Fibroblast of skin of abdomen (primary cell): Measurements from ENCODE around the gene POLN.
"Not testable (repeated sequence)": the region's sequence is repeated elsewhere in the genome, so short reads cannot be mapped to it uniquely, and the experiment has no call there.

Experiments used
- DNase-seq: peaks from one replicate; pipeline ENCODE4 v3.0.0-alpha.2; 2013

POLN gene

DNA sequence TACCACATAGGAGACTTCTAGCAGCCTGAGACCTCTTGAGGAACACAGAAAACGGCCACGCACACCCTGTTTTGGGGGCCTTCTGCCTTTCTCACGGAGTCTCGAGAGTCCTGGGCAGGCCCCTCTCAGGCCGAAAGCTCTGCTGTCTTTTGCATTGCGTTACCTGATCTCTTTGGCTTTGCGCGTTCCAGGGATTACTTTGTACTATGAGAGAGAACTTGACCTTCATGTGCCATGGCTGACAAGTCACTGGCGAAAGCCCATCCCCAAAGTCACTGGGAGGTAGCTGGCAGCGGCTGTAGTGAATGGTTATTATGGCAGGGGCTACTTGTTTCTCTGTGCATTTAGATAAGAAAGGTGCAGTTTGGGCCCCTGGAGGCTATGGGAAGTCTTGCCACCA is 190.8 kb downstream of the POLN start:
- no peak for DNase-seq

DNA sequence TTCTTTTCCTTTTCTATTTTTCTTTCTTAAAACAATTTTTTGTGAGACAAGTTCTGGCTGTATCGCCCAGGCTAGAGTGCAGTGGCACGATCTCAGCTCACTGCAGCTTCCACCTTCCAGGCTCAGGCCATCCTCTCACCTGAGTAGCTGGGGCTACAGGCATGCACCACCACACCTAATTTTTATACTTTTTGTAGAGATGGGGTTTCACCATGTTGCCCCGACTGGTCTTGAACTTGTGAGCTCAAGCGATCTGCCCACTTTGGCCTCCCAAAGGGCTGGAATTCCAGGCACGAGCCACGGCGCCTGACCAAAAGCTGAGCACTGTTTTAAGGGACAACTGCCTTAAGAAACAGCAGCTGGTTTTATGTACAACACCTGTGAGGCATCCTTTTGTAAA is 192.1 kb downstream of the POLN start:
- DNase-seq = no peak

DNA sequence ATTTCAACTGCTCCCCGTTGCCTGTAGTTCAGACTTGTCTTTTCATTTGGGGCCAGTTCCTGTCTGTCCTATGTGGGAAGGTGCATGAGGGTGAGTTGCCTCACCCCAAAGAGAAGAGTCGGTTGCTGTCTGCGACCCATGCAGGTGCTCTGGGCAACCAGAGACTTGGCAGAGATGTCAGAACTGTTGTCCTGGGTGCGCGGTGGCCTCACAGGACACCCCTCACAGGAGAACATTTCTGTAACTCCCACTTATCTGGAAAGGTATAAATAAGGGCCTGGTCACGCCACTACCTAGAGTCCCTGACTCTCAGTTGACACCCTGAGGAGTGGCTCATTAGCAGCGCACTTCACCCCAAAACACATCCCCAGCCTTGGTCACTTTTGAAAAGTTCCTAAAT is 192.5 kb downstream of the POLN start:
- no peak for DNase-seq

DNA sequence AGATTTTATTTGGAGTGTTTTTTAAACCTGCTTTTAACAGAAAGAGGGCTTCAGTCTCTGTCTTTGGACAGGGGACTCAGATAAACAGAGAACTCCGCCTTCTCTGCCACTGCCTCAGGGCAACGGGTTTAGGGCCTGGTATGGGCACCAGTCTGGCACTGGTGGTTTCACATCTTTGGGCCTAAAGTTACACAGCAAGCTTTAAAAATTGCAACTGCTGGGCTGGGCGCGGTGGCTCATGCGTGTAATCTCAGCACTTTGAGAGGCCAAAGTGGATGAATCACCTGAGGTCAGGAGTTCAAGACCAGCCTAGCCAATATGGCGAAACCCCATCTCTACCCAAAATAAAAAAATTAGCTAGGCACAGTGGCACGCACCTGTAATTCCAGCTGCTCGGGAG is 193.1 kb downstream of the POLN start:
- no peak for DNase-seq

DNA sequence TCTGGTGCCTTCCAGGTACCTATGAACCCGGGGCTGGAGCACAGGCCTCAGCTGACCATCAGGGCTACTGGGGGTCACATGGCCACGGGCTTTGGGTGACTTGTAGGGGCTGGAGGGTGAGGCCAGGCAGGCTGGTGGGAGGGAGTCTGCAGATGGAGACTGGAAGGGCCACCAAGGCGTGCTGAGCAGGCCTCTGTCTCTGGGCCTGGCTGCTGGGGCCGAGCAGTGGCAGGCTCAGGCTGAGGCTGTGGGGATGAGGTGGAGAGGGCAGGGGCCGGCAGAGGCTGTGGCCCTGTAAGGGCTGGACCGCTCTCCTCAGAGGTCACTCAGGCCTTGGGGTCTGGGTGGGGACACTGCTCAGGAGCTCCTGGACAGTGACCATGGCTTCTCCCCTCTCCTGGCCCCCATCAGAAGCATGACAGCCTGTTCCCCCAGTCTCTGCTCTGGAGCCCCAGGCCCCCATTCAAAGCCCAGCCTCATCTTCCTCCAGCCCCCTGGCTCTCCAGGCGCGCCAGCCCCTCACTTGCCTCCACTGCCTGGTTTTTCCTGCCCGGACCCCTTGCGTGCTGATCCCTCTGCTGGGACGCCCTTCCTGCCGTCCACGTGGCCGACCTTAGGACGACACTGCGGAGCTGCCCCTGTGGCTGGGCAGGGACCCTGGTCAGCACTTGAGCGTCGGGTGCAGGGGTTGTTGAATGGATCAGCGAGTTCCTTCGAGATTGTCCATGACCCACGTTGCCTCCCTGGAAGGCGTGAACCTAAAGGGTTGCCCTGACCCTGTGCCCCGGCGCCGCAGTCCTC is 193.9 kb downstream of the POLN start:
- no peak for DNase-seq

DNA sequence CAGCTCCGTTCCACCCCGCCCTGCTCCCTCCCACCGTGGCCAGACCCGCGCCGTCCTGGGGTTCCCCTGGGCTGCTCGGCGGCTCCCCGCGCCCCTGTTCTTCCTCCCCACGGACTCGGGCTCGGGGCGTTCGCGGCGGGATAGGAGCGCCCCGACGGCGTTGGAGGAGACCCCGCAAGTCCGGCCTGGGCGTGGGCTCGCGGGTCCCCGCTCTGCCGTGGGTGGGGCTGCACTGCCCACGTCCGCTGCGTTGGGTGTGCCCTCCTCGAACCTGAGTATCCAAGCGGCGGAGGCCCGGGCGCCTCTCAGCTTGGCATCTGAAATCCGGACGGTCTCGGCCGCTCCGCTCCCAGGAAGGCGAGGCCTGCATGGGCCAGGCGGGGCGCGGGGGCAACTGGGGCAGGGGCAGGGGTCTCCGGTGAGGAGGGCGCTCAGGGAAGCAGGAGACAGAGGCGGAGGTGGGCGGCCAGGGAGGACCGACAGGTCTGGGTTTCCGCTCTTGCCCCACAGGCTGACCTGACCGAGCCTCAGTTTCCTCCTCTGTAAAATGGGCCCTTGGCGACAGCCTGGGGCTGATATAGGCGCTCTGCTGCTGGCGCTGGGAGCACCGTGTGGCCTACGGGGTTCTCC is 194.8 kb downstream of the POLN start:
- DNase-seq = no peak

DNA sequence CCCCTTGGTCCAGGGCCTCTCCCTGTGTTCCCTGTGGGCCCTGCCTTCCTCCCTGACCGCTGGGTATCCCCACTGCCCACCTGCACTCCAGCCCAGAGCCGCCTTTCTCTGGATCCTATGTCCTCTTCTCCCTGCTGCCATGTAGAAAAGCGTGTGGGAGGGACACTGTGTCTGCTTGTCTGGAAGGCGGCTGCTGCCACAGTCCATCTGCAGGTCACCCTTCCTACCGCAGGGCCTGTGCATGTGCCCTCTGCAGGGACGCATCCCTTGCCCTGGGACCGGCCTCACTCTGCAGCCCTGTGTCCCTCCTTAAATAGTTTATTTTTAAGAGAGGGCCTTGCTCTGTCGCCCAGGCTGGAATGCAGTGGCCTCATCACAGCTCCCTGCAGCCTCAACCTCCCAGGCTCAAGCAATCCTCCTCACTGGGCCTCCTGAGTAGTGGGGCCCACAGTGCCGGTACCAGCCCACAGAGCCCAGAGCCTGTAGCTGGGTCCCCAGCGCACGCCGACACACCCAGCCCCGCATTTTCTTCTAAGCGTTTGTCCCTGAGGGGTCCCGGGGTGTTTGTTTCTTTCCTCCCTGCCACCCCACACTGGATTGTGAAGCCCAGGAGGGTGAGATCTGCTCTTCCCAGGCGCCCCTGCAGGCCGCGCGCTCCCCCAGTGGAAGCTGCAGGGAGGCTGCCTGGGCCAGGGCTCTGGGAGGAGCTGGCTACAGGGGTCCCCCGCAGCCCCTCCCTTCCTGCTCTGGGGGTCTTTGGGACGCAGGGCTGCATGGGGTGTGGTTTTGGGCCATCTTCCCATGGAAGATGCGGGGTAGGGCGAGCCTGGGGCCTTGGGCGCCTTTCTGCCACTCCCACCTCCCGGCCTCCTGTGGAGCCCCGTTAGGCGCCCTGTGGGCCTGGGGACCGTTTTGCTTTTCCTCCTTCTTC is 195.6 kb downstream of the POLN start:
- DNase-seq = no peak

DNA sequence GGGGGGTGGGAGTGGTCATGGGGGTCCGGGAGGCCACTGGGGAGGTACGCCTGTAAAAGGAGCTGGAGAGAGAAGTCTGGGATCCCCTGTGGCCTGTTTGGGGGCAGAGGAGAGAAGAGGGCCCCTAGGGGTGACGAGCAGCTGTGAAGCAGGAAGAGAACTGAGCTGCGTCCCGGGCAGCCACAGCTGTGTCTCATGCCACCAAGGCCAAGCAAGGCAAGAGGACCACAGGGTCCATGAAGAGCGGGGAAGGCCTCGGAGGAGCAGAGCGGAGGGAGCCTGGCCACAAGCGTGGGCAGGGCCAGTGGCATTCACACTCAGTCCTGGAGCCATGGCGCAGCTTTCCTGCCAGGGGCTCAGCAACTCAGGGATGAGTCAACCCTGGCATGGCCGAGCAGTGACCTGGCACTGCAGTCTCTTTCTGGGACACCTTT is 196.4 kb downstream of the POLN start:
- no peak for DNase-seq

DNA sequence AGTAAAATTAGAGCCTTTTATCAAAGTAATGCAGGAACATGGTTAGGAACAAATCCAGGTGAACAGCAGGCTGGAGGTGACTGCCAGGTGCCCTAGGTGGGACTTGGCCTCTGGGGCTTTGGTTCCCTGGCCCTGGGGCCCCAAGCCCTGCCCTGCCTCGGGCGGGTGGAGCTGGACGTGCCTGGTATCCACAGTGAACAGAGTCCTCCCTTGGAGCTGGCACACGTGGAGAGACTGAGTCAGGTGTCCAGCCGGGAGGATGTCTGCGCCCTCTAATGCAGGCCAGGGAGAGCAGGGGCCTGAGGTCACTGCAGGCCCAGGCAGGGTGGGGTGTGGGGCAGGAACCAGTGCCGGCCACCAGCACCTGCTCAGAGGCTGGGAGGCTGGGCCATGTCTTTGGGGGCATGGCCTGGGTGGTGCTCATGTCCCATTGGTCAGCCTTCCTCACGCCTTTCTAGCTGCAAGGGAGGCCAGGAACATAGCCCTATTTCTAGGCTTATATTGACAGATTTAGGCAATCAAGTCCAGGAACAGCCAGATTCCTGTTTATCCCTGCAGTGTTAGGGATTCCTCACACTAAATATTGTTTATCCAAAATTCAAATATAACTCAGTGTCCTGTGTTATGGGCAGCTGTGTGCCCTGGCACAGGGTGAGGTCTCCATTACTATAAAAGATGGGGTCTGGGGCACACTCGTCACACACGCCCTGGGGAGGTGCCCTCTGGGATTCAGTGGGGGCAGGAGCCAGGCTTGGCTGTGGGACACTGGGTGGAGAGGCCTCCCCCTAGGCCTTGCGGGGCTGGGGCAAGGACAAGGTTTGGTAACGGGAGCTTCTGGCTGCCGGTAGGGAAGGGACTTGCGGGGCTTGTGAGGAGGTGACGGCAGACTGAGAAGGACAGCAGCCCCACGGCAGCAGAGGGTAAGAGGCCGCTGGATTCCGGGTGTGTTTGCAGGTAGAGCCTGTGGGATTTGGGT is 197.1 kb downstream of the POLN start:
- DNase-seq = no peak

DNA sequence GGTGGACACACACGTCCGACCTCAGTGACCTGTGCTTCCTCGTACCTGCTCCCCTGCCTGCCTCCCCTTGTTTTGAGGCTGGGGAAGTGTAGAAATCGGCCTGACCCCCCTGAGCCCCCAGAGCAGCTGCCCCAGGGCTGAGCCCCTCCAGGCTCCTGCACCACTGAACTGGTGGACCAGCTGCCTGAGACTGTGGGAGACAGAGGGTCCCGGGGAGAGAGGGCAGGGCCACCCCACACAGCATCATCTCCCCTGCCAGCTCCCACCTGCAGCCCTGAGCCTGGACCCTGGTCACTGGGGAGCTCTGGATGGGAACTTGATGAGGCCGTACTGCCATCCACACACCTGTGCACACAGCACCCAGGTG is 197.8 kb downstream of the POLN start:
- no peak for DNase-seq

DNA sequence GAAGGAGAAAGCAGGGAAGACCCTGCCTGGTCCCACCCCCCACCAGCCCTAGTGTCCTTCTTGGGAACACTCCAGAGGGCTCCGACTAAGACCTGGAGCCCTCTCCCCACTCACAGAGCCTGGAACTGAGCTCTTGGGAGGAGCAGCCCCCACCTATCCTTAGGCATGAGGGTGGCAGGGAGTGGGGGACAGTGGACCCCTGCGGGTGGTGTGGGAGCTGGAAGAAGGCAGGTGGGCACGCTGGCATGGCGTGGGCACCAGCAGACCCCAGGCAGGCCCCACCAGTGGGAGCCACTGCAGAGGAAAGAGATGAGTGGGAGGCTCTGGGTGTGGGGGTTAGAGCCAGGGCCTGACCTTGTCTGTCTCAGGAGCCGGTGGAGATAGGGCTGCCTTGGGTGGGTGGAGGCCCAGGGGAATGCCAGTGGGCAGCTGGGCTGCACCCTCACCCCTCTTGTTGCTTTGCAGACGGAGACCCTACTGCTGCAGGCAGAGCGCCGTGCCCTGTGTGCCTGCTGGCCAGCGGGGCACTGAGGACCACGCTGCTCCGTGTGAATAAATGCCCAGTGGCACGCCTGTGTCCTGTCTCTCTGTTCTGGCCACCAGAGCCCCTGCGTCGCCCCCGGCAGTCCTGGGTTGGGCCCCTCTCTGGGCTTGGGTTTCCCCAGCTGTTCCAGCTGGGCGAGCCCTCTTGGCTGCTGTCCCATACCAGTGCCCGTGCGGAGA is 198.4 kb downstream of the POLN start:
- no peak for DNase-seq

DNA sequence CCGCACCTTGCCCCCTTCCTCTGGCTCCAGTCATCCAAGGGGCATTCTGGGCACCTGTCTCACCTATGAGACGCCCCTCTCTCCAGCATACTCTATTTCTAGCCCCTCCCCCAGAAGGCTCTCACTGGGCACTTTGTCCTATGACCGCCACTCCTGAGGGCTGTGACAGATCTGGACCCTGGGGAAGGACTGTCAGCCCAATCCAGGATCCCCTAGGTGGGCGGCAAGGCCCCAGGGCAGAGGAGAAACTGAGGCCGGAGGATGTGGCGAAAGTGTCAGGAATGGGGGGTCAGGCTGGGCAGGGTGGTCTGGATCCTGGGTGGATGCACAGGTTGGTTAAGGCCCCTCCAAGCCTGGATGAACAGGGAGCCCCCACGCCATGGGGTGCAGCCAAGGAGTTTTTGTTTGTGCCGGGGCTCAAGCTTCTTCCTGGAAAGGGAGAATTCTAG is 198.9 kb downstream of the POLN start:
- no peak for DNase-seq

DNA sequence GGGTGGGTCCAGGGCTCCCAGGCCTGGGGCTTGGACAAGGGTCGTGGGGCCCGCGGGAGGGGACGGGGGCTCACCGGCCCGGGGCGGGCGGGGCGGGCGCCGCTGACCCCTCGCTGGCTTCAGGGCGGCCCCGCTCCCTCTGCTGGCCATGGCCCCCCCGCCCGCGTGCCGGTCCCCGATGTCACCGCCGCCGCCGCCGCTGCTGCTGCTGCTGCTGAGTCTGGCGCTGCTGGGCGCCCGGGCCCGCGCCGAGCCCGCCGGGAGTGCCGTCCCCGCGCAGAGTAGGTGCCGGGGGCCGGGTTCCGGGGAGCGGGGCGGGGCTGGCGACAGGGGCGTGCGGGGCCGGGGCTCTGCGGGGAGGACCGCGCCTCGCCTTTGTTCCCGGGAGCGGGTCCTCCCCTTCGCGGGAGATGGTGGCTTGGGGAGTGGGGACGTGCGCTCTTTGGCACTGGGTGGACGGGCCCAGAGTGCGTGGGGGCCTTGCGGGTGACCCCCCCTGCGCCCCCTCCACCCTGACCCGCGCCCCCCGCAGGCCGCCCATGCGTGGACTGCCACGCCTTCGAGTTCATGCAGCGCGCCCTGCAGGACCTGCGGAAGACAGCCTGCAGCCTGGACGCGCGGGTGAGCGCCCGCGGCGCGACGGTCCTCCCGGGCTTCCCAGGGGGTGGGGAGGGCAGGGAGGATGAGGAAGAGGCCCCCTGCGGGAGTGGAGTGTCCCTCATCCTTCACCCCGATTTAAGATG is 199.5 kb downstream of the POLN start:
- no peak for DNase-seq

DNA sequence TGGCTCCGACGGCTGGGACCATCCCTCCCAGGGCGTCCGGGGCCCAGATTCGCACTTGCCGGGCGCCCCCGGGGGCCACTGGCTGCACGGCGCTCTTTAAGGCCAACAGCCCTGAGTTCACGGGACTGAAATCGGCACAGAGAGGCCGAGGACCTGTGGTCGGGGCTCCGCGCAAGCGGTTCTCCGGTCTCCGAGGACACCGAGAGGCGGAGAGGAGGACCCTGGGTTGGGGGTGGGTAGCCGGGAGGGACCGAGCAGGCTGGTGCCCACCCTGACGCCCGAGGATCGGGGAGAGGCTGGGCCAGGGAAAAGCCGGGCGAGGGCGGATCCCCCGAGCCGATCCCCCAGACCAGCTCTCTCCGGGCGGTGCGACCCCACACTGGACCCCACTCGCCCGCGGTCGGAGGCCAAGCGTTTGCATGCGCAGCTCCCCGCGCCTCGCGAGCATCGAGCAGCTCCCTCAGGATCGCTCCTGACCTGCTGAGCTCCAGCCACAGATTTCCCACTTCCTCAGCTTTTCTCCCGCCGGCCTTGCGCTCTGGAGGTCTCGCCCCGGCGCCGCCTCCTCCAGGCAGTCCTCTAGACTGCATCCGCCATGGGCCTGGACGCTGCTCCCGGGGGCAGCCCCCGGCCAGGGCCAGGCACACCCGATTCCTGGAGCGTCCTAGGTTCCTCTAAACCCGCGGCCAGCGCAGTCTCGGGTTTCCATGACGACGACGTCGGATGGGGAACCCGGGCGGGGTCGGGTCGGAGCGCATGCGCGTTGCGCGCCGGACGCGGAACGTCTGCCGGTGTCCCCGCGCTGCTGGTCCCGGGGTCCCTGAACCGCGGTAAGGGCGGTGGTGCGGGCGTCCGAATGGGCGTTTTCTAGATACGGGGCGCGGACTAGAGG is 200.4 kb downstream of the POLN start:
- peak; percentile 71 for DNase-seq

DNA sequence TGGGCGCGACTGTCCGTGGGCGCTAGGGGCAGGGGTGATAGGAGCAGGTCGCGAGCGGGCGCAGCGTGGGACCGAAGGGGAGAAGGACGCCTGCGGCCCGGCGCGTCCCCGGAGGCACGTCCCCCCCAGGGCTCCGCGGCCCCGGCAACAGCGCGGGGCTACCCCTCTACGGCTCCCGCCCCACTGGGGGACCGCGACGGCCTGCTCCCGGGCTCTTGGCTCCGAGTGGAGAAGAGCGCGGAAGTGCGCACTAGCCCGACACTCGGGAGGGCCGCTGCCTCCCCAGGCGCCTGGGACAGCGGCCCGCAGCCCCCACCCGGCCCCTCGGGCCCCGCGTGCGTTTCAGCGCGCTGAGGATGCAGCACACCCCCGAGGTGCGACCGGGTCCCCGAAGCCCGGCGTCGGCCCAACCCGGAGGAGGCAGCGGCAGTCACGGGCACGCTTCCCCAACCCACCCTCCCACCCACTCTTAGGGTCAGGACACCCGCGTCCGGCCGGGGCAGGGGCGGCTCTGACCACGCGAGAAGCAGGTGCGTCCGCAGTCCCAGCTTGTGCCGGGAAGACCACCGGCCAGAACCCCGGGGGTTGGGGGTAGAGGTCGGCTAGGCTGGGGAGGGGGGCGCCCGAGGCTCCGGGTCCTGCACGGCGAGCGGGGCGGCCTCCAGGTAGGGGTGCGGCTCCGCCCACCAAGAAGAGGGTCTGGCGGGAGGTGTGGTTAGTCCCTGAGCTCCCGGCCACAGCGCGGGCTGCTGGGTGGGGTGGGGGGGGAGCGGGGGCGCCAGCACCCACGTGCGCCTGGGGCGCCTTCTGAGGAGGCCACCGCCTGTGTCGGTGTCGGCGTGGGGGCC is 201.3 kb downstream of the POLN start:
- no peak for DNase-seq

DNA sequence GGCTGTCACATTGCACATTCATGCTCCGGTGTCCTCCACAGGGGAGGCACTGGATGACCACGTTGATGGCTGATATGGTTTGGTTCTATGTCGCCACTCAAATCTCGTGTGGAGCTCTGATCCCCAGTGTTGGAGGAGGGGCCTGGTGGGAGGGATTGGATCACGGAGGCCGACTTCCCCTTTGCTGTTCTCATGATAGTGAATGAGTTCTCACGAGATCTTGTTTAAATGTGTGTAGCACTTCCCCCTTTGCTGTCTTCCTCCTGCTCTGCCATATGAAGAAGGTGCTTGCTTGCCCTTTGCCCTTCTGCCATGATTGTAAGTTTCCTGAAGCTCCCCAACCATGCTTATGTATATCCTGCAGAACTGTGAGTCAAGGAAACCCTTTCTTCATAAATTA is 205.1 kb downstream of the POLN start:
- DNase-seq = no peak

DNA sequence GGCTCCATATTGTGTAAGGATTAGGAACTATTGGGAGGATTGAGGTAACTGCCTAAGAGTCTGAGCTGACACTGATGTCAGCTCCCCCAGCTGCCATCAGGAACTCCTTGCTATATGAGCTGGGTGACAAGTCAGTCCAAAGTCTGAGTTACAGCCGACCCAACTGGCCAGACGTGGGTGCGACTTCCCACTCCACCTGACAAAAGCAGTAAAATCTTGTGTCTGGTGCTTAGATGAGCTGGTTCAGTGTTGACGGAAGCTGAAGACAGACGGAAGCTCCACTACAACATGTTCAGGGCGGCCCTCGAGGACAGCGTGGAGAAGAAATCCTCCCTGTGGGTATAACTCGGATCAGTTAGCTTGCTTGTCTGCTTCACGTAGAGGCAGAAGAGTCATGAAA is 205.6 kb downstream of the POLN start:
- no peak for DNase-seq

DNA sequence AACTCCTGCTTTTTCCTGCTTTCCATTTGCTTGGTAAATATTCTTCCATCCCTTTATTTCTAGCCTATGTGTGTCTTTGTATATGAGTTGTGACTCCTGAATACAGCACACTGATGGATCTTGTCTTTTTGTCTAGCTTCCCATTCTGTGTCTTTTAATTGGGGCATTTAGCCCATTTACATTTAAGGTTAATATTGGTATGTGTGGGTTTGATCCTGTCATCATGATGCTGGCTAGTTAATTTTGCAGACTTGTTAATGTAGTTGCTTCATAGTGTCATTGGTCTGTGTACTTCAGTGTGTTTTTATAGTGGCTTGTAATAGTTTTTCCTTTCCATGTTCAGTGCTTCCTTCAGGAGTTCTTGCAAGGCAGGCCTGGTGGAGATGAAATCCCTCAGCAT is 210.8 kb downstream of the POLN start:
- DNase-seq = not testable (repeated sequence)

DNA sequence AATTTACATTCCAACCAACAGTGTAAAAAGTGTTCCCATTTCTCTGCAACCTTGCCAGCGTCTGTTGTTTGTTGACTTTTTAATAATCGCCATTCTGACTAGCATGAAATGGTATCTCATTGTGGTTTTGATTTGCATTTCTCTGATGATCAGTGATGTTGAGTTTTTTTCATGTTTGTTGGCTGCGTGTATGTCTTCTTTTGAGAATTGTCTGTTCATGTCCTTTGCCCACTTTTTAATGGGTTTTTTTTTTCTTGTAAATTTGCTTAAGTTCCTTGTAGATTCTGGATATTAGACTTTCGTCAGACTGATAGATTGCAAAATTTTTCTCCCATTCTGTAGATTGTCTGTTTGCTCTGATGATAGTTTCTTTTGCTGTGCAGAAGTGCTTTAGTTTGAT is 214.8 kb downstream of the POLN start:
- DNase-seq = not testable (repeated sequence)
